HTERT RPE-1 (cell line): Measurements from ENCODE around the gene HOXD4.

ENCODE experiments used
- in situ Hi-C: fragments of 300-500 bp; cut with MboI; formaldehyde crosslinking; loops from 4 replicates; pipeline ENCODE4 v1.14.3; 2020; ENCODE audit warnings: low sequenced_read_pairs

Gene HOXD4

GRCh38 chr2:176151442-176152287, at the start of gene HOXD4:
HOXD4 (plus strand) TSS chr2:176151550; CDS start chr2:176151634, 84 bp downstream.
- in situ Hi-C loops = no loop called here

GRCh38 chr2:176101842-176102241, 49.5 kb upstream of the HOXD4 start:
- in situ Hi-C loops = no loop called here

- in situ Hi-C loops = no loop called here
Measured at GRCh38 chr2:176102309-176102866, 49.0 kb upstream of the HOXD4 start.

- in situ Hi-C loops = no loop called here
Measured at GRCh38 chr2:176103194-176103593, 48.2 kb upstream of the HOXD4 start.

GRCh38 chr2:176103742-176104315, 47.5 kb upstream of the HOXD4 start:
- in situ Hi-C loops = no loop called here

- in situ Hi-C loops = no loop called here
Measured at GRCh38 chr2:176104316-176105077, 46.9 kb upstream of the HOXD4 start.

GRCh38 chr2:176105078-176105729, 46.1 kb upstream of the HOXD4 start:
- in situ Hi-C loops = no loop called here

- in situ Hi-C loops = no loop called here
Measured at GRCh38 chr2:176105730-176106580, 45.4 kb upstream of the HOXD4 start.

- in situ Hi-C loops = no loop called here
Measured at GRCh38 chr2:176106581-176107539, 44.5 kb upstream of the HOXD4 start, which contains the start of gene HOXD11. HOXD11 (plus strand) TSS chr2:176107280; CDS start chr2:176107356, 76 bp downstream.

GRCh38 chr2:176107731-176108181, 43.6 kb upstream of the HOXD4 start:
- in situ Hi-C loops = no loop called here

GRCh38 chr2:176109192-176109901, 42.0 kb upstream of the HOXD4 start:
- in situ Hi-C loops = no loop called here

- in situ Hi-C loops = no loop called here
Measured at GRCh38 chr2:176109946-176110345, 41.4 kb upstream of the HOXD4 start.

GRCh38 chr2:176110415-176111308, 40.7 kb upstream of the HOXD4 start:
- in situ Hi-C loops = no loop called here

- in situ Hi-C loops = no loop called here
Measured at GRCh38 chr2:176111309-176111663, 40.1 kb upstream of the HOXD4 start.

GRCh38 chr2:176111846-176112374, 39.4 kb upstream of the HOXD4 start:
- in situ Hi-C loops = no loop called here

- in situ Hi-C loops = no loop called here
Measured at GRCh38 chr2:176112375-176113302, 38.7 kb upstream of the HOXD4 start.
